Neural cell (in vitro differentiated cells): ENCODE measurements around the gene CYGB. TPM values are rescaled to one million over a fixed set of nuclear protein-coding genes. Genes with fewer than 3 reads are reported as not detected.
"Not testable (repeated sequence)": the region's sequence is repeated elsewhere in the genome, so short reads cannot be mapped to it uniquely, and the experiment has no call there.

ENCODE experiments used
- H2AFZ ChIP-seq: fragments of 200-600, 300-800 bp; sonication (generic), shearing (Covaris generic); 2 replicates; pipeline ENCODE4 v1.6.0; 2014; ENCODE audit warnings: low read depth, mild to moderate bottlenecking, antibody characterized with exemption, low read length, moderate library complexity
- H3F3A ChIP-seq: fragments of 200-600 bp; shearing (Covaris generic); 2 replicates; pipeline ENCODE4 v1.6.1; 2016; ENCODE audit warnings: mild to moderate bottlenecking, moderate library complexity, mixed read lengths, antibody characterized with exemption, low read length; ENCODE audit not compliant: insufficient read depth, poor library complexity, severe bottlenecking
- H3K27ac ChIP-seq: fragments of 200-600, 300-800 bp; sonication (generic), shearing (Covaris generic); 2 replicates; pipeline ENCODE4 v1.5.1; 2014; ENCODE audit warnings: mild to moderate bottlenecking, low read length, moderate library complexity
- H3K27me3 ChIP-seq: fragments of 300-800, 200-600 bp; sonication (generic), shearing (Covaris generic); 2 replicates; pipeline ENCODE4 v1.6.0; 2014; ENCODE audit warnings: mild to moderate bottlenecking, low read depth, low read length, moderate library complexity; ENCODE audit not compliant: insufficient read depth
- H3K36me3 ChIP-seq: fragments of 300-800, 200-600 bp; sonication (generic), shearing (Covaris generic); 2 replicates; pipeline ENCODE4 v1.5.1; 2014; ENCODE audit warnings: mild to moderate bottlenecking, antibody characterized with exemption, low read length, moderate library complexity; ENCODE audit not compliant: insufficient read depth
- H3K4me2 ChIP-seq: fragments of 300-800, 200-600 bp; sonication (generic), shearing (Covaris generic); 2 replicates; pipeline ENCODE4 v1.6.0; 2014; ENCODE audit warnings: mild to moderate bottlenecking, low read length
- H3K4me3 ChIP-seq: fragments of 300-800, 200-600 bp; sonication (generic), shearing (Covaris generic); 2 replicates; pipeline ENCODE4 v1.5.1; 2014; ENCODE audit warnings: mild to moderate bottlenecking, low read length, moderate library complexity
- H3K79me2 ChIP-seq: fragments of 200-600 bp; shearing (Covaris generic); replicated peaks from 2 replicates; pipeline ENCODE4 v1.6.0; 2014; ENCODE audit warnings: mild to moderate bottlenecking, low read length, moderate library complexity; ENCODE audit not compliant: insufficient read depth
- H3K9ac ChIP-seq: fragments of 300-800, 200-600 bp; sonication (generic), shearing (Covaris generic); 2 replicates; pipeline ENCODE4 v1.6.1; 2016; ENCODE audit warnings: mild to moderate bottlenecking, low read length, mixed read lengths
- H3K9me2 ChIP-seq: fragments of 200-600 bp; shearing (Covaris generic); 2 replicates; pipeline ENCODE4 v1.6.1; 2016; ENCODE audit warnings: mild to moderate bottlenecking, low read length, mixed read lengths; ENCODE audit not compliant: insufficient read depth
- H3K9me3 ChIP-seq: fragments of 200-600, 300-800 bp; sonication (generic), shearing (Covaris generic); 2 replicates; pipeline ENCODE4 v1.6.1; 2016; ENCODE audit warnings: mild to moderate bottlenecking, mixed run types, low read length, moderate library complexity, mixed read lengths
- H4K20me1 ChIP-seq: fragments of 200-600 bp; shearing (Covaris generic); 2 replicates; pipeline ENCODE4 v1.6.1; 2016; ENCODE audit warnings: mild to moderate bottlenecking, mixed run types; ENCODE audit not compliant: insufficient read depth
- CTCF ChIP-seq: fragments of 450-650 bp; IDR thresholded peaks from 2 replicates; pipeline ENCODE4 v1.5.1; 2014; ENCODE audit warnings: antibody characterized with exemption, mild to moderate bottlenecking, moderate library complexity; ENCODE audit not compliant: poor library complexity, severe bottlenecking
- EP300 ChIP-seq: fragments of 450-650 bp; conservative IDR thresholded peaks from 2 replicates; pipeline ENCODE4 v1.6.1; 2014; ENCODE audit warnings: antibody characterized with exemption, mild to moderate bottlenecking, moderate library complexity; ENCODE audit not compliant: poor library complexity, severe bottlenecking
- EZH2 ChIP-seq: fragments of 200-600, 300-800 bp; shearing (Covaris generic), sonication (generic); IDR thresholded peaks from 2 replicates; pipeline ENCODE4 v1.6.1; 2014; ENCODE audit warnings: antibody characterized with exemption, low read length, borderline replicate concordance, mild to moderate bottlenecking; ENCODE audit not compliant: insufficient read depth, poor library complexity, severe bottlenecking
- MXI1 ChIP-seq: fragments of 450-650 bp; conservative IDR thresholded peaks from 2 replicates; pipeline ENCODE4 v1.6.1; 2014; ENCODE audit warnings: antibody characterized with exemption, mild to moderate bottlenecking; ENCODE audit not compliant: poor library complexity, severe bottlenecking
- POLR2AphosphoS5 ChIP-seq: IDR thresholded peaks from 2 replicates; pipeline ENCODE4 v1.6.1; 2012
- RAD21 ChIP-seq: fragments of 450-650 bp; conservative IDR thresholded peaks from 2 replicates; pipeline ENCODE4 v1.6.1; 2014; ENCODE audit warnings: antibody characterized with exemption, mild to moderate bottlenecking, moderate library complexity
- REST ChIP-seq: IDR thresholded peaks from 2 replicates; pipeline ENCODE4 v1.6.1; 2012; ENCODE audit warnings: borderline replicate concordance
- SMC3 ChIP-seq: fragments of 450-650 bp; conservative IDR thresholded peaks from 2 replicates; pipeline ENCODE4 v1.6.1; 2014; ENCODE audit warnings: antibody characterized with exemption, mild to moderate bottlenecking, moderate library complexity; ENCODE audit not compliant: poor library complexity
- TAF1 ChIP-seq: IDR thresholded peaks from 2 replicates; pipeline ENCODE4 v1.6.1; 2012; ENCODE audit warnings: low read depth
- polyA plus RNA-seq: library from polyadenylated mRNA; depleted of rRNA; stranded (reverse); fragments of >200 nt; gene quantifications from 2 replicates; pipeline ENCODE4 v1.2.3, GENCODE V29; 2014

Gene CYGB
- polyA plus RNA-seq, 1 donor from 2014 or later: 12.9 TPM

- no peak overlapping the region for H3K9ac ChIP-seq
- H3K9me3 ChIP-seq: no peaks in the 10 kb centered on the region
- no peaks in the 10 kb centered on the region for H3K27me3 ChIP-seq
- no peaks in the 10 kb centered on the region for H3K9me2 ChIP-seq
- H3K4me3 ChIP-seq: no peak overlapping the region
- no peaks in the 10 kb centered on the region for H3K36me3 ChIP-seq
- no peak for TF ChIP-seq POLR2AphosphoS5
- no peak for TF ChIP-seq TAF1
- no peak for TF ChIP-seq CTCF
- no peak for TF ChIP-seq SMC3
- no peak for TF ChIP-seq EP300
- TF ChIP-seq RAD21: no peak
- no peak for TF ChIP-seq REST
- TF ChIP-seq EZH2: no peak
- no peak for TF ChIP-seq MXI1
- H2AFZ ChIP-seq: no peak overlapping the region
- H3K27ac ChIP-seq: no peak overlapping the region
- H4K20me1 ChIP-seq: no peaks in the 10 kb centered on the region
- no peaks in the 10 kb centered on the region for H3K79me2 ChIP-seq
- no peaks in the 10 kb centered on the region for H3F3A ChIP-seq
- no peak overlapping the region for H3K4me2 ChIP-seq
Measured at GRCh38 chr17:76527430-76528111, 9.9 kb downstream of the CYGB start.

DNA sequence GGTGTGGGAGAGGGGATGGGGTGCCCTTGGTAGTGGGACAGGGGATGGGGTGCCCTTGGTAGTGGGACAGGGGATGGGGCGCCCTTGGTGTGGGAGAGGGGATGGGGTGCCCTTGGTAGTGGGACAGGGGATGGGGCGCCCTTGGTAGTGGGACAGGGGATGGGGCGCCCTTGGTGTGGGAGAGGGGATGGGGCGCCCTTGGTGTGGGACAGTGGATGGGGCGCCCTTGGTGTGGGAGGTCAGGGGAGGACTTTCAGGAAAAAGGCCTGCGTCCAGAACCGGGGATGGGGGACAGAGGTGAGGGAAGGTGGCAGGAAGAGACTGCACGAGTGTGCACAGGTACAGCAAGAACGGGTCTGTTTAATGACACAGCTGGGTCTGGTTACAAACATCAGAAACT, 10.5 kb downstream of the CYGB start:
- not testable (repeated sequence) for H3K9ac ChIP-seq, H4K20me1 ChIP-seq, H3K9me3 ChIP-seq, H3K36me3 ChIP-seq, H3K9me2 ChIP-seq, H3K27me3 ChIP-seq, H3K27ac ChIP-seq, H2AFZ ChIP-seq, H3K4me2 ChIP-seq, H3F3A ChIP-seq, H3K79me2 ChIP-seq, H3K4me3 ChIP-seq

DNA sequence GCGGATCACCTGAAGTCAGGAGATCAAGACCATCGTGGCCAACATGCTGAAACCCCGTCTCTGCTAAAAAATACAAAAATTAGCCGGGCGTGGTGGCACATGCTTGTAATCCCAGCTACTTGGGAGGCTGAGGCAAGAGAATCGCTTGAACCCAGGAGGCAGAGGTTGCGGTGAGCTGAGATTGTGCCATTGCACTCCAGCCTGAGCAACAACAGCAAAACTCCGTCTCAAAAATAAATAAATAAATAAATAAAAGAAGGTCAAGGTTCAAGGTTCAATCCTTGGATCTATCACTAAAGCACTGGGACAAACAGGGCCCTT, 12.0 kb downstream of the CYGB start:
- not testable (repeated sequence) for H4K20me1 ChIP-seq, H3K27ac ChIP-seq, H3K9ac ChIP-seq

More for the DNA sequence above, 12.0 kb downstream of the CYGB start:
- not testable (repeated sequence) for H3K4me2 ChIP-seq, H2AFZ ChIP-seq, H3K79me2 ChIP-seq, H3K9me2 ChIP-seq, H3K4me3 ChIP-seq, H3K36me3 ChIP-seq, H3F3A ChIP-seq, H3K27me3 ChIP-seq, H3K9me3 ChIP-seq
